Pancreas (tissue), 10 donors: ENCODE results near the gene TMPRSS7. TPM values are rescaled to one million over a fixed set of nuclear protein-coding genes. Genes with fewer than 3 reads are reported as not detected.
A peak's percentile ranks its signal among the peaks of the same experiment; 100 is the strongest.

ENCODE experiments used
- ATAC-seq, 4 donors: fragments of 200-7000 bp; cut with Tn5 transposase; one replicate each; pipeline versions ENCODE4 v1.8.0 to v1.9.1; 2020; ENCODE audit warnings: mild to moderate bottlenecking in 4 of 4, moderate library complexity in 4 of 4
- DNase-seq, 6 donors: peaks; one replicate each; pipeline ENCODE4 v3.0.0-alpha.2; 2020
- FAIRE-seq: peaks from 2 replicates; lab custom pipeline; 2012; peaks lifted over from hg19 to GRCh38; lab: Jason Lieb, UNC
- H3K27ac ChIP-seq, 4 donors: fragments of 200-600 bp; sonication (generic); 1 replicate in 3 of 4; 2 replicates in 1 of 4; pipeline versions ENCODE4 v1.5.0 to v1.8.0; 2020
- H3K27me3 ChIP-seq, 4 donors: fragments of 200-600 bp; one replicate each; pipeline ENCODE4 v1.8.0; 2021
- H3K36me3 ChIP-seq, 3 donors: fragments of 200-600 bp; sonication (generic) in 1 of 3; one replicate each; pipeline versions ENCODE4 v1.5.0 to v1.8.0; 2020 to 2021
- H3K4me1 ChIP-seq, 3 donors: fragments of 200-600 bp; one replicate each; pipeline ENCODE4 v1.8.0; 2021
- H3K4me3 ChIP-seq, 4 donors: fragments of 200-600 bp; sonication (generic) in 2 of 4; one replicate each; pipeline versions ENCODE4 v1.5.0 to v1.8.0; 2020 to 2021
- H3K9me3 ChIP-seq, 4 donors: fragments of 200-600 bp; one replicate each; pipeline ENCODE4 v1.8.0; 2021
- WGBS, 2 donors: extraction: QIAGEN DNeasy Blood & Tissue Kit; methylation state at CpG; one replicate each; pipeline ENCODE4 v1.1.7; 2013; 5-methylcytosine and 5-hydroxymethylcytosine counted together
- intact Hi-C, 3 donors: fragments of 100-400 bp; cut with DNase I; formaldehyde crosslinking; loops; one replicate each; pipeline versions ENCODE4 v1.11.1 to v1.14.2; 2022
- polyA plus RNA-seq, 2 donors: library from polyadenylated mRNA; stranded (reverse); fragments of 200-250 nt; gene quantifications; one replicate each; pipeline ENCODE4 v1.2.3, GENCODE V29; 2013
- total RNA-seq, 6 donors: library from RNA; stranded (reverse); fragmentation: NEBNext Ultra II Directional in 4 of 6; extraction: Animal tissue kit (Norgen Biotek cat#: 25700) in 4 of 6; gene quantifications; one replicate each; pipeline versions ENCODE4 v1.2.1 to v1.2.4, GENCODE V29; 2021 to 2023
- TF ChIP-seq, protein P1 (sequence below), 4 donors: fragments of 200-600 bp; sonication (generic) in 3 of 4; IDR thresholded peaks; one replicate each; pipeline versions ENCODE4 v1.5.0 to v1.8.0; 2021; ENCODE audit warnings: antibody characterized with exemption in 4 of 4
- donor health status: healthy with polysubstance abuse.
- donor health status: DM: no; HTN: no; CAD: no; lungs with moderate emphysema.
- donor health status: DM: no; HTN: no; CAD: no.
- donor health status: control.
- donor health status: control.
- donor health status: Bipolar disorder and iron deficiency.
- donor health status: DM: yes; HTN: yes; CAD: no.
- donor health status: DM: no; HTN: no; CAD: no.
- donor health status: DM: no; HTN: no; CAD: no.
- donor health status: DM: yes; HTN: yes; CAD: no.

TMPRSS7 gene
- total and polyA plus RNA-seq, 8 donors, result 0.04 to 0.14 (median 0.08) TPM; not detected in 4

DNA sequence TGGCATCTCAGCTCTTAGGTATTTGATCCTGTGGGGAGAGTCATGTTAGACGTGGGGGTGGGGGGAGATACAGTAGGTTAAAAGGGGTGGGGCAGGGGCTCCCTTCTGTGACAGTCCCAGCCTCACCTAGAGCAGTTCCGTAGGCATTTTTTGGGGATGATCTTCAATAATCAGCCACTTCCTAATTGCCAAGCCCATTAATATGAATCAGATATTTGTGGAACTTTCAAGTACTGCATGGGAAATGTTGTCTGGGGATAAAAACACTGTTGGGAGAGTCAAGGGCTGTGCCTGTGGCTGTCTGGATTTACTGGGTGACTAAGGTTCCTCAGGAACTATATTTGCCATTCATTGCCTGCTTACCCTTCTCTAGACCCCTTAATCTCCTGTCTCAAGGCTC, 61.2 kb downstream of the TMPRSS7 start:
- intact Hi-C loops, result no loop called here
- 34 to 49% methylated on average over 2 of the region's 2 CpGs for WGBS, 2 donors
- peaks cover 3 to 45% (median 16%) of the 10 kb centered on the region in 3 donors for H3K4me1 ChIP-seq

DNA sequence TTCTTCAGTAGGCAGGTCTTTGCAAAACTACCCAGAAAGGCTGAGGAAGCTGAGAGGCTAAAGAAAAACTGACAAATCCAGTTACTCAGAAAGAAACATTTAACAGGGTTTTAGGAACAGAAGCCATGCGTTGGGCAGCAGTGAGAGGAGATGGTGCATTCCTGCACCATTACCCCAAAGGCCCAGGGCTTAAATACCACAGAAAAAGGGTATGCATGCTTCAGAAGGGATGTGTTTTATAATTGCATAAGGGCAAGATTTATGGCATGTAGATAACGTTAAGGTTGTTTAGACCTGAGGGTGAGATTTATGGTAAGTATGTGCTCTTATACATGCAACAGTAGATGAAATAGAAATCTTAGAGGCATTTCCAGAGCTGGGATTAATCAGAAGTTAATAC, 61.6 kb downstream of the TMPRSS7 start:
- ATAC-seq (no peak), DNase-seq (no peak), FAIRE-seq (no peak)
- no peak overlapping the region for H3K4me3 ChIP-seq
- WGBS, 2 donors, result 82% methylated on average over 2 of the region's 2 CpGs
- no peaks in the 10 kb centered on the region for H3K36me3 ChIP-seq
- no peak overlapping the region for H3K27ac ChIP-seq
- no peaks in the 10 kb centered on the region for H3K9me3 ChIP-seq
- intact Hi-C loops, result no loop called here
- no peaks in the 10 kb centered on the region for H3K27me3 ChIP-seq
- H3K4me1 ChIP-seq, result peaks cover 3 to 43% (median 16%) of the 10 kb centered on the region in 3 donors
- TF ChIP-seq, protein P1, sequence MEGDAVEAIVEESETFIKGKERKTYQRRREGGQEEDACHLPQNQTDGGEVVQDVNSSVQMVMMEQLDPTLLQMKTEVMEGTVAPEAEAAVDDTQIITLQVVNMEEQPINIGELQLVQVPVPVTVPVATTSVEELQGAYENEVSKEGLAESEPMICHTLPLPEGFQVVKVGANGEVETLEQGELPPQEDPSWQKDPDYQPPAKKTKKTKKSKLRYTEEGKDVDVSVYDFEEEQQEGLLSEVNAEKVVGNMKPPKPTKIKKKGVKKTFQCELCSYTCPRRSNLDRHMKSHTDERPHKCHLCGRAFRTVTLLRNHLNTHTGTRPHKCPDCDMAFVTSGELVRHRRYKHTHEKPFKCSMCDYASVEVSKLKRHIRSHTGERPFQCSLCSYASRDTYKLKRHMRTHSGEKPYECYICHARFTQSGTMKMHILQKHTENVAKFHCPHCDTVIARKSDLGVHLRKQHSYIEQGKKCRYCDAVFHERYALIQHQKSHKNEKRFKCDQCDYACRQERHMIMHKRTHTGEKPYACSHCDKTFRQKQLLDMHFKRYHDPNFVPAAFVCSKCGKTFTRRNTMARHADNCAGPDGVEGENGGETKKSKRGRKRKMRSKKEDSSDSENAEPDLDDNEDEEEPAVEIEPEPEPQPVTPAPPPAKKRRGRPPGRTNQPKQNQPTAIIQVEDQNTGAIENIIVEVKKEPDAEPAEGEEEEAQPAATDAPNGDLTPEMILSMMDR (IDR thresholded peaks at IDR 0.05), result no peak

More for the DNA sequence above, 61.2 kb downstream of the TMPRSS7 start:
- no peak overlapping the region for H3K27ac ChIP-seq
- DNase-seq (no peak), FAIRE-seq (no peak), ATAC-seq (no peak)
- no peaks in the 10 kb centered on the region for H3K27me3 ChIP-seq
- no peaks in the 10 kb centered on the region for H3K36me3 ChIP-seq
- TF ChIP-seq, protein P1 (IDR thresholded peaks at IDR 0.05), result no peak
- H3K9me3 ChIP-seq, result no peaks in the 10 kb centered on the region
- H3K4me3 ChIP-seq, result no peak overlapping the region

DNA sequence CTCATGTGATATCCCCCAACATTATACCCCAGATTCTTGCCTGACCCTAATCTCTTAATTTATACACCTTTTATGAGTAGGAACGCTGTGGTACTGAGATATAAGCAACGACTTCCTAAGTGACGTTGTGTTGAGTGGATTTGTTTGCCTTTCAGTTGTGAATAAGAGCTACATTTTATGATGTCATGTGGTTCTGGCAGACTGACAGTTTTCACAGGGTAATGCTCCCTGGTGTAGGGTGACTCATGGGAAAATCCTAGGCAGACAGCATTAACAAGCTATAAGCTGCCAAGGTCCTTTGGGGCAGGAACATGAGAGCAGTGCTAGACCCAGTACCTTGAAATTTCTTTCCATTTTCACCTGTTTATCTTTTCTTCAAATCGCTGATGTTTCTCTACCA, 62.8 kb downstream of the TMPRSS7 start:
- intact Hi-C loops, result no loop called here
- H3K27ac ChIP-seq, result peak overlapping the region in 2 of 4 donors; percentile 7 to 75
- H3K4me1 ChIP-seq, result peaks cover 3 to 35% (median 16%) of the 10 kb centered on the region in 3 donors
- no peak overlapping the region for H3K4me3 ChIP-seq
- ATAC-seq, result peak; percentile 87 to 94 (median 90)
- peak in 4 of 6 donors; percentile 21 to 85 (median 84) for DNase-seq
- H3K9me3 ChIP-seq, result no peaks in the 10 kb centered on the region
- no peaks in the 10 kb centered on the region for H3K27me3 ChIP-seq
- WGBS, 2 donors, result 14 to 25% methylated on average over 4 of the region's 4 CpGs
- no peak for FAIRE-seq
- H3K36me3 ChIP-seq, result no peaks in the 10 kb centered on the region
- TF ChIP-seq, protein P1 (IDR thresholded peaks at IDR 0.05), result no peak

DNA sequence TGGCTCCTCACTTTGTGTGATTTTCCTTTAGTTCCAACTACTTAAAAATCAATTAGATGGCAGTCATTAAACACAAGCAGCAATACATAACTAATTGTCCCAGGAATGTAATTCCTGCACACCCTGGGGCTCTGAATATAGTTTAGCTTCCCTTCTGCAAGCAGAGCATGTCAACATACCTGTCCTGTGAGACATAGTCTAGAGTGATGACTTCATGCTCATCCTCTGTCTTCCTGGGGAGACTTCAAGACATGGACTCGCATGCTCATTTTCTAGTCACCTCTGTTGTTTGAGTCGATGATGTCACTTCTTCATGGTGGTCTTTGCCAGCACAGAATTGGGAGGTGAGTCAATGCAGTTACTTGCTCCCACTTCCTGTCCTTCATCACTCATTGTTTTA, 67.4 kb downstream of the TMPRSS7 start:
- ATAC-seq, result no peak

DNA sequence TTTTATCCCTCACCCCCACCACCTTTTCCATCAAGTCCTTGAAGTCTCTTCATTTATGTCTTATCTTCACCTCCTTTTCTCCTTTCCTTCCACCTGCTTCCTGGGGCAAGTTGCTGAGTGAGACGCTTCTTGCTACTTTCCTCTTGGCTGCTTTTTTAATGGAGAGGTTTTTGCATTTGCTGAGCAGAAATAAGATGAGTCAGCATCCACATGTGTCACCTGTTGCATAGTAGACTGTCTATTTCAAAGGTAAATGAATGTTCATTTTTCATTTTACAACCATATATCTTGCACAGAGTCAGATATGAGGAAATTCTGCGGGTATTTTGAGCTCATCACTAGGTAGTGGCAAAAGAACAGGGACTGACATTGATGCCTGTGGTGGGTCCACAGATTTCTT, 70.2 kb downstream of the TMPRSS7 start:
- Histone ChIP-seq H3K36me3 (peaks cover 0 to 14% (median 0%) of the 10 kb centered on the region in 3 donors), H3K9me3 (no peaks in the 10 kb centered on the region), H3K27me3 (no peaks in the 10 kb centered on the region), H3K27ac (no peak overlapping the region), H3K4me1 (peaks cover 0 to 8% (median 3%) of the 10 kb centered on the region in 3 donors), H3K4me3 (no peak overlapping the region)
- peak in 1 of 6 donors; percentile 0 for DNase-seq
- FAIRE-seq, result no peak
- ATAC-seq, result no peak
- TF ChIP-seq, protein P1 (IDR thresholded peaks at IDR 0.05), result no peak
- 84 to 93% methylated on average over 2 of the region's 2 CpGs for WGBS, 2 donors
- intact Hi-C loops, result no loop called here

More for the DNA sequence above, 67.4 kb downstream of the TMPRSS7 start:
- peak in 1 of 6 donors; percentile 0 for DNase-seq
- Histone ChIP-seq H3K4me1 (peaks cover 3 to 15% (median 11%) of the 10 kb centered on the region in 3 donors), H3K9me3 (no peaks in the 10 kb centered on the region), H3K36me3 (peaks cover 0 to 12% (median 0%) of the 10 kb centered on the region in 3 donors), H3K27me3 (no peaks in the 10 kb centered on the region), H3K27ac (no peak overlapping the region), H3K4me3 (no peak overlapping the region)
- intact Hi-C loops, result no loop called here
- FAIRE-seq, result no peak
- TF ChIP-seq, protein P1 (IDR thresholded peaks at IDR 0.05), result no peak
- 91 to 95% methylated on average over 2 of the region's 2 CpGs for WGBS, 2 donors
